Upper lobe of left lung (tissue), 4 donors: Measurements from ENCODE around the gene NCK2.

ENCODE experiments used
- POLR2A ChIP-seq, 4 donors: fragments of 450-650 bp; IDR thresholded peaks; one replicate each; pipeline ENCODE4 v1.5.1; 2016 to 2017; ENCODE audit warnings: antibody characterized with exemption in 4 of 4, mild to moderate bottlenecking in 2 of 4
- TF ChIP-seq, protein P1 (sequence below), 6 experiments: fragments of 450-650 bp in 4 of 6; fragments of 200-600 bp in 2 of 6; sonication (generic) in 2 of 6; IDR thresholded peaks; one replicate each; pipeline ENCODE4 v1.5.1; 2016 to 2019; ENCODE audit warnings: antibody characterized with exemption in 6 of 6

DNA sequence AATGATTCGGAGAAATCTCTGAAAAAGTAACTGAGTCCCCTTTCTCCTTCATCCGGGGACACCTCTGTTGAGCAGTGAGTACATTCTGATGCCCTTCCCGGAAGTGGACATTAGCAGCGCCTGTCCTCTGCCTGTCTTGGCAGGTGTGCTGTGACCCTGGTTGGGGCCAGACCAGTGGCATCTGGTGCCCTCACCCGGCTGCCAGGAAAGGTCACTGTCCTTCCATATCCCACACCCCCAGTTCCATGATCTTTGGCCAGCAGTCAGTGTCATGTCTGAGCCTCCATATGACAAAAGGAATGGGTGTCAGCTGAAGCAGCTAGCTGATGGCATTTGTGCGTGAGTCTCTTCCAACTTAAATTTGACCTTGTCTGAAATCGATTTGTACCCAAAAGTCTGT lies 128.1 kb downstream of the NCK2 start:
- TF ChIP-seq, protein P1, sequence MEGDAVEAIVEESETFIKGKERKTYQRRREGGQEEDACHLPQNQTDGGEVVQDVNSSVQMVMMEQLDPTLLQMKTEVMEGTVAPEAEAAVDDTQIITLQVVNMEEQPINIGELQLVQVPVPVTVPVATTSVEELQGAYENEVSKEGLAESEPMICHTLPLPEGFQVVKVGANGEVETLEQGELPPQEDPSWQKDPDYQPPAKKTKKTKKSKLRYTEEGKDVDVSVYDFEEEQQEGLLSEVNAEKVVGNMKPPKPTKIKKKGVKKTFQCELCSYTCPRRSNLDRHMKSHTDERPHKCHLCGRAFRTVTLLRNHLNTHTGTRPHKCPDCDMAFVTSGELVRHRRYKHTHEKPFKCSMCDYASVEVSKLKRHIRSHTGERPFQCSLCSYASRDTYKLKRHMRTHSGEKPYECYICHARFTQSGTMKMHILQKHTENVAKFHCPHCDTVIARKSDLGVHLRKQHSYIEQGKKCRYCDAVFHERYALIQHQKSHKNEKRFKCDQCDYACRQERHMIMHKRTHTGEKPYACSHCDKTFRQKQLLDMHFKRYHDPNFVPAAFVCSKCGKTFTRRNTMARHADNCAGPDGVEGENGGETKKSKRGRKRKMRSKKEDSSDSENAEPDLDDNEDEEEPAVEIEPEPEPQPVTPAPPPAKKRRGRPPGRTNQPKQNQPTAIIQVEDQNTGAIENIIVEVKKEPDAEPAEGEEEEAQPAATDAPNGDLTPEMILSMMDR (IDR thresholded peaks at IDR 0.05): no peak
- TF ChIP-seq POLR2A (IDR thresholded peaks at IDR 0.05): no peak
